Measurements from ENCODE around the gene ACAA2.
A peak's percentile ranks its signal among the peaks of the same experiment; 100 is the strongest.

ACAA2 gene, protein sequence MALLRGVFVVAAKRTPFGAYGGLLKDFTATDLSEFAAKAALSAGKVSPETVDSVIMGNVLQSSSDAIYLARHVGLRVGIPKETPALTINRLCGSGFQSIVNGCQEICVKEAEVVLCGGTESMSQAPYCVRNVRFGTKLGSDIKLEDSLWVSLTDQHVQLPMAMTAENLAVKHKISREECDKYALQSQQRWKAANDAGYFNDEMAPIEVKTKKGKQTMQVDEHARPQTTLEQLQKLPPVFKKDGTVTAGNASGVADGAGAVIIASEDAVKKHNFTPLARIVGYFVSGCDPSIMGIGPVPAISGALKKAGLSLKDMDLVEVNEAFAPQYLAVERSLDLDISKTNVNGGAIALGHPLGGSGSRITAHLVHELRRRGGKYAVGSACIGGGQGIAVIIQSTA

GRCh38 chr18:49813319-49814146 lies at the start of gene ACAA2:
TSS of gene ACAA2 (minus strand) at chr18:49813533. CDS start at chr18:49813484, 49 bp downstream.
- DNase-seq: peak; percentile 58

- DNase-seq: no peak
Measured at GRCh38 chr18:49862656-49863385, 49.5 kb upstream of the ACAA2 start.

DNA sequence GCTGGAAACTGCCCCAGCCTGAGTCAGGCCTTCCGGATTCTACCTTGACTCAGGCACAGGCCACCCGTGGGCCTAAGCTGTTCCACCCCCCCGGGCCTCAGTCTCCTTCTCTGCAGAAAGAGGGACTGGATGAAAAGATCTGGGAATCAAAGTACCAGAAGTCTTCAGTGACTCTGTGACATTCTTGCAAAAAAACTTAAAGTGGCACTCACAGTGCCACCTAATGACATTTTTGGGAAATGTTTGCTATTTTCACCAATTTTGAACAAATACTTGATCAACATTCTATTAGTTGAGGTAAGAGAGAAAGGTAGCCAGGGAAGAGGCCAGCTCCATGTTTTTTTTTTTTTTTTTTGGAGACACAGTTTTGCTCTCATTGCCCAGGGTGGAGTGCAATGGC lies 48.3 kb upstream of the ACAA2 start:
- no peak for DNase-seq

GRCh38 chr18:49859725-49860124 lies 46.4 kb upstream of the ACAA2 start:
- no peak for DNase-seq

- no peak for DNase-seq
Measured at GRCh38 chr18:49859021-49859359, 45.7 kb upstream of the ACAA2 start.

GRCh38 chr18:49858309-49859020 lies 45.1 kb upstream of the ACAA2 start:
- peak; percentile 15 for DNase-seq

- DNase-seq: no peak
Measured at GRCh38 chr18:49857708-49858107, 44.4 kb upstream of the ACAA2 start.

GRCh38 chr18:49856496-49856895 lies 43.2 kb upstream of the ACAA2 start:
- no peak for DNase-seq

GRCh38 chr18:49855711-49856415 lies 42.5 kb upstream of the ACAA2 start:
- no peak for DNase-seq

- no peak for DNase-seq
Measured at GRCh38 chr18:49854681-49855080, 41.3 kb upstream of the ACAA2 start.

GRCh38 chr18:49853436-49853835 lies 40.1 kb upstream of the ACAA2 start:
- no peak for DNase-seq

GRCh38 chr18:49853011-49853410 lies 39.7 kb upstream of the ACAA2 start:
- DNase-seq: no peak

- no peak for DNase-seq
Measured at GRCh38 chr18:49851624-49852023, 38.3 kb upstream of the ACAA2 start.

- DNase-seq: no peak
Measured at GRCh38 chr18:49850636-49851035, 37.3 kb upstream of the ACAA2 start.

GRCh38 chr18:49849331-49850217 lies 36.2 kb upstream of the ACAA2 start:
- DNase-seq: no peak

- no peak for DNase-seq
Measured at GRCh38 chr18:49848115-49848514, 34.8 kb upstream of the ACAA2 start.

GRCh38 chr18:49847524-49847923 lies 34.2 kb upstream of the ACAA2 start:
- no peak for DNase-seq

- DNase-seq: no peak
Measured at GRCh38 chr18:49846718-49847470, 33.6 kb upstream of the ACAA2 start.

DNA sequence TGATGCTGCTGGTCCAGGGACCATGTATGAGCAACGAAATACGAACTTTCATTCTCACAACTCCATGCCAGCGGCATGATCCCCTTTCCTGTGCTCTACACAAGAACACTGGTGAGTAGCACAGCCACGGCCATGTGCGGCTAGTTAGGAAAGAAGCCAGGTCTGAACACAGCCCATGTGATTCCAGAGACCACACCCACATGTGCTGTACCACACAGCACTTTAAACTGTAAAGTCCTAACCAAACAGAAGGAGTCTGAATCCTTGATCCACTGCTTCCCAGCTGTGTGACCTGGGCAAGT lies 33.0 kb upstream of the ACAA2 start:
- DNase-seq: no peak

DNA sequence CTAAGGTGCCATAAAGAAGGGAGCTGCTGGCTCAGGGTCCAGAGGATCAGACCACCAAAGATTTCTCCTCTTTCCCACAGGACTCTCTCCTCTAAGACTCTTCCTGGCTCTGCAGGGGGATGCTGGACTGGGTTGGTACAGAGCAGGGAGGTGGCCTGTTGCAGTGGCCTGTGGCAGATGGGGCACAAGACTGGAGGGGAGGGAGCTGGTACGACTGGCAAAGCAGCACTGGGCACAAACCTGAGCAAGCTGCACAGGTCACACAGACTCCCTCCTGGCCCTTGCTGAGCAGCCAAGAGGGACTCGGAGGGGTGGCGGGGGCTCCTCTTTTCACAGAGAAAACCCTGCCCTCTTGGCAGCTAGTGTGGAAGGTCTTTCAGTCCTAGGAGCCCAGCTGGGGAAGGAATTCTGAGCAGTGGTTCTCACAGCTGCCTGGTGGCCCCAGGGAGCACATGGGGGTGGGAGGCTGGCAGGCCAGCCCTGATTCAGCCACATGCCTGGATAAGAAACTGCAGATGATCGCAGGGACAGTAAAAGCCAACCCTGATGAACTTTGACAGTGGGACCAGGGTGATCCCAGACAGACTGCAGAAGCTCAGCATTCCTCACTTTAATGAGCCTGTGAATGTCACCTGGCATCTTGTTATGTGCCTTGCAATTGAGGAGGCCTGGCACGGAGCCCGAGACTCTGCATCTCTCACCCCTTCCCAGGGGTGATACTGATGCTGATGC lies 32.5 kb upstream of the ACAA2 start:
- no peak for DNase-seq
